GM03348 (cell line): ENCODE data around the gene VAC14.
"Not testable (repeated sequence)": the region's sequence is repeated elsewhere in the genome, so short reads cannot be mapped to it uniquely, and the experiment has no call there.

ENCODE experiments used
- DNase-seq: peaks from one replicate; pipeline ENCODE4 v3.0.0; 2012; ENCODE audit warnings: low spot score

VAC14 gene

GRCh38 chr16:70644763-70645597, 156.0 kb downstream of the VAC14 start:
- no peak for DNase-seq

DNA sequence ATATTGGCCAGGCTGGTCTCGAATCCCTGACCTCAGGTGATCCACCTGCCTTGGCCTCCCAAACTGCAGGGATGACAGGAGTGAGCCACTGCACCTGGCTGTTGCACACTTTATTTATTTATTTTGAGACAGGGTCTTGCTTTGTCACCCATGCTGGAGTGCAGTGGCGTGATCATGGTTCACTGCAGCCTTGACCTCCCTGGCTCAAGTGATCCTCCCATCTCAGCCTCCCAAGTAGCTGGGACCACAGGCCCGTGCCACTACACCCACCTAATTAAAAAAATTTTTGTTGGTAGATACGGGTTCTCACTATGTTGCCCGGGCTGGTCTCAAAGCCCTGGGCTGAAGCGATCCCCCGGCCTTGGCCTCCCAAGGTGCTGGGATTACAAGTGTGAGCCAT, 157.7 kb downstream of the VAC14 start:
- not testable (repeated sequence) for DNase-seq

DNA sequence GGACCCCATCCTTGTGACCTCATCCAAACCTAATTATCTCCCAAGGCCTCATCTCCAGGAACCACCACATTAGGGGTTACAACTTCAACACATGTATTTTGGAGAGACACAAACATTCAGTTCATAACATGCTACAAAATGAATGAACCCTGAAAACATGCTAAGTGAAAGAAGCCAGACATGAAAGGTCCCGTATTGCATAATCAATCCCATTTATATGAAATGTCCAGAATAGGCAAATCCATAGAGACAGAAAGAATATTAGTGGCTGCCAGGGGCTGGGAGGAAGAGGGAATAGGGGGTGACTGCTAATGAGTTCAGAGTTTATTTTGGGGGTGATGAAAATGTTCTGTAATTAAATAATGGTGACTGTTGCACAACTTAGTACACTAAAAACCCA, 158.3 kb downstream of the VAC14 start:
- no peak for DNase-seq

DNA sequence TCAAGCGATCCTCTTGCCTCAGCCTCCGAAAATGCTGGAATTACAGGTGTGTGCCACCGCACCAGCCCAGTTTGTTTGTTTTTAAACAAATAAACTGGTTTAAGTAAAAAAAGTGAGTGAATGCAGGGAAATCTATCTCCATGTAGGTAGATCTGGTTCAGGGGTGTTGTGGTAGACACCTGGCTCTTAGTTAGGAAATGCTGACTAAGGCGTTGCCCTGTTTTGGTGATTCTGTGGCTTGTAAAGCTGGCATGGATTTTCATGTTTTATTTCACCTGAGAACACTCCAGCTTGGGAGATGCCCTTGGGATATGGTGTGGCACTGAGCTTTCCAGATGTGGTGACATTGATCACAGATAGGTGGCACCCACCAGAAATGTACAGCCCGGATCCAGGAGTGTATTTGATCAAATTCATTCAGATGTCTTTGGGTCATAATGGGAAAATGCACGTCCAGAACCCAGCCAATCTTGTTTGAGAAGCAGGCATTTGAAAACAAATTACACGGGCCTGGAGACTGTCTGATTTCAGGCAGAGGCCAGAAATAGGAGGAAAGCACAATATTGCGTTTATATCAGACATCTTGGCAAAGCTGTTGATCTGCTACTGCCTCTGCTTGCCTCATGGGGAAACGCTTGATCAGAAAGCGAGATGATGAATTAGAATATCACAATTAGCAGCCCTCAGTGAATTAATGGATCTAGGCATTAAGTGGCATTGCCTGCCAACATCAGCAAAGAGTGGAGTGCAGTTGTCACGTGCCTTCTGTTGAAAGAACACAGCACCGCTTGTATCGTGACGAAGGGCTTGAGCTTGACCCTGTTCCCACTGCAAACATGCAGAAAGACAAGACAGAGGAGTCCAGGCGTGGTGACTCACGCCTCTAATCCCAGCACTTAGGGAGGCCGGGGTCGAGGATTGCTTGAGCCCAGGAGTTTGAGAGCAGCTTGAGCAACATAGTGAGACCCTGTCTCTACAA, 161.9 kb downstream of the VAC14 start:
- no peak for DNase-seq
